ENCODE measurements around the gene TNFRSF19. TPM values are rescaled to one million over a fixed set of nuclear protein-coding genes. Genes with fewer than 3 reads are reported as not detected.

The TNFRSF19 gene
- total and polyA plus RNA-seq, 7 experiments from 2014 or later, result 0.10 to 0.24 TPM; not detected in 5

- H3K36me3 ChIP-seq (ENCODE audit: control insufficient read depth in 2 of 3, insufficient read depth in 3 of 3, low read length in 3 of 3), result no peaks in the 10 kb centered on the region
- H3K4me3 Mint-ChIP-seq, result no peak overlapping the region
- no peaks in the 10 kb centered on the region for H3K4me1 ChIP-seq (ENCODE audit: control insufficient read depth in 2 of 2, insufficient read depth in 2 of 2, low read length in 2 of 2)
- DNase-seq (no peak), ATAC-seq (no peak)
- peaks cover 10 to 23% (median 21%) of the 10 kb centered on the region in 7 donors for H3K4me1 Mint-ChIP-seq
- POLR2A ChIA-PET, result no interaction called here
- H3K9me3 ChIP-seq (ENCODE audit: control insufficient read depth in 2 of 3, low read length in 3 of 3), result no peaks in the 10 kb centered on the region
- H3K27ac ChIP-seq (ENCODE audit: low read depth, low read length), result no peak overlapping the region
- H3K4me3 ChIP-seq (ENCODE audit: low read length), result no peak overlapping the region
- H3K36me3 Mint-ChIP-seq, result peaks cover 0 to 11% (median 4%) of the 10 kb centered on the region in 5 donors
- intact Hi-C loops (cut with micrococcal nuclease), result no loop called here
- H3K27me3 Mint-ChIP-seq, result no peaks in the 10 kb centered on the region
- H3K9me3 Mint-ChIP-seq, result peaks cover 0 to 3% (median 0%) of the 10 kb centered on the region in 11 donors
- no peaks in the 10 kb centered on the region for H3K27me3 ChIP-seq (ENCODE audit: control insufficient read depth in 2 of 2, insufficient read depth in 2 of 2, low read length in 2 of 2)
- no peak overlapping the region for H3K27ac Mint-ChIP-seq
- CTCF ChIA-PET, result no interaction called here
These were observed 152.7 kb downstream of the TNFRSF19 start for GRCh38 chr13:23722726-23723453.

- peaks cover 0 to 3% (median 0%) of the 10 kb centered on the region in 11 donors for H3K9me3 Mint-ChIP-seq
- no peaks in the 10 kb centered on the region for H3K9me3 ChIP-seq (ENCODE audit: control insufficient read depth in 2 of 3, low read length in 3 of 3)
- ChIA-PET CTCF (no interaction called here), POLR2A (no interaction called here)
- no peak for ATAC-seq
- H3K27me3 ChIP-seq (ENCODE audit: control insufficient read depth in 2 of 2, insufficient read depth in 2 of 2, low read length in 2 of 2), result no peaks in the 10 kb centered on the region
- peaks cover 0 to 11% (median 6%) of the 10 kb centered on the region in 5 donors for H3K36me3 Mint-ChIP-seq
- intact Hi-C loops (cut with micrococcal nuclease), result no loop called here
- H3K4me3 Mint-ChIP-seq, result no peak overlapping the region
- no peak overlapping the region for H3K4me3 ChIP-seq (ENCODE audit: low read length)
- no peaks in the 10 kb centered on the region for H3K27me3 Mint-ChIP-seq
- DNase-seq, result no peak
- peaks cover 10 to 17% (median 15%) of the 10 kb centered on the region in 7 donors for H3K4me1 Mint-ChIP-seq
- H3K4me1 ChIP-seq (ENCODE audit: control insufficient read depth in 2 of 2, insufficient read depth in 2 of 2, low read length in 2 of 2), result no peaks in the 10 kb centered on the region
- no peaks in the 10 kb centered on the region for H3K36me3 ChIP-seq (ENCODE audit: control insufficient read depth in 2 of 3, insufficient read depth in 3 of 3, low read length in 3 of 3)
- no peak overlapping the region for H3K27ac ChIP-seq (ENCODE audit: low read depth, low read length)
- H3K27ac Mint-ChIP-seq, result no peak overlapping the region
These were observed 153.3 kb downstream of the TNFRSF19 start for GRCh38 chr13:23723471-23723870.

GRCh38 chr13:23724196-23724970 lies 154.2 kb downstream of the TNFRSF19 start:
- Mint-ChIP-seq H3K9me3 (peaks cover 0 to 3% (median 0%) of the 10 kb centered on the region in 11 donors), H3K4me3 (no peak overlapping the region), H3K4me1 (peaks cover under 1 to 8% (median 6%) of the 10 kb centered on the region in 7 donors), H3K27ac (peak overlapping the region in 1 of 9 donors; percentile 73), H3K36me3 (peaks cover 0 to 18% (median 12%) of the 10 kb centered on the region in 5 donors), H3K27me3 (no peaks in the 10 kb centered on the region)
- H3K36me3 ChIP-seq (ENCODE audit: control insufficient read depth in 2 of 3, insufficient read depth in 3 of 3, low read length in 3 of 3), result peaks cover 0 to 5% (median 0%) of the 10 kb centered on the region in 3 experiments
- CTCF ChIA-PET, result no interaction called here
- ATAC-seq (no peak), DNase-seq (no peak)
- POLR2A ChIA-PET, result no interaction called here
- H3K9me3 ChIP-seq (ENCODE audit: control insufficient read depth in 2 of 3, low read length in 3 of 3), result no peaks in the 10 kb centered on the region
- H3K4me1 ChIP-seq (ENCODE audit: control insufficient read depth in 2 of 2, insufficient read depth in 2 of 2, low read length in 2 of 2), result no peaks in the 10 kb centered on the region
- intact Hi-C loops (cut with micrococcal nuclease), result no loop called here
- no peaks in the 10 kb centered on the region for H3K27me3 ChIP-seq (ENCODE audit: control insufficient read depth in 2 of 2, insufficient read depth in 2 of 2, low read length in 2 of 2)
- H3K27ac ChIP-seq (ENCODE audit: low read depth, low read length), result no peak overlapping the region
- no peak overlapping the region for H3K4me3 ChIP-seq (ENCODE audit: low read length)

Other genes with a start within 250 kb of the TNFRSF19 start
- 10 to 100 TPM; 13.1 to 31.7 (median 23.1) TPM for gene SACS, start 136.7 kb upstream of the TNFRSF19 start, total RNA-seq
- 1 to 10 TPM; 3.7 to 3.9 TPM for gene SACS, start 136.7 kb upstream of the TNFRSF19 start, polyA plus RNA-seq

Data from naive thymus-derived CD4-positive, alpha-beta T cell (primary cell).